Measurements from ENCODE around the gene SMYD4. TPM values are rescaled to one million over a fixed set of nuclear protein-coding genes. Genes with fewer than 3 reads are reported as not detected.

Gene SMYD4
- total RNA-seq, 1 donor from 2014 or later, result 17.8 TPM

DNA sequence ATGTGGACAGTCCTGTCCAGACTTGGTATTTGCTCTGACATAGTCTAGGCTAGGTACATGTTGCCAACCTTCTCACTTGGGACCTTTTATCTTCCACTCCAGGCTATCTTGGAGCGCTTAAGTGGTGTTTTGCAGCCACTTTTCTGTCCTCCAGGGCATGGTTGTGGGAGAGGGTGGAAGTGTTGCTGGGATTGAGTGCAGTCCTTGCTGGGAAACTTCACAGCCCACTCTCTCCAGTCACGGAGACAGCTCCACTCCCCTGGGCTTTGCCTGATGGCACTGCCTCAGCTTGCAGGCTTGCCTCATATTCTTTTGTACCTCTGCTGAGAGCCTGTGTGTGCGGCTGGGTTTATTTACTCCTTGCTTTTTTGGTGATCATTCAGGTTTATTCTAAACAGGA lies 17.5 kb upstream of the SMYD4 start:
- no peak overlapping the region for H3K4me3 ChIP-seq
- H3K36me3 ChIP-seq, result peaks cover 57% of the 10 kb centered on the region
- H3K27ac ChIP-seq, result no peak overlapping the region
- no peaks in the 10 kb centered on the region for H3K9me3 ChIP-seq
- DNase-seq (no peak), ATAC-seq (peak; percentile 92)
- no peaks in the 10 kb centered on the region for H3K4me1 ChIP-seq
- no peaks in the 10 kb centered on the region for H3K27me3 ChIP-seq
- intact Hi-C loops (cut with DNase I), result no loop called here
- TF ChIP-seq CTCF (IDR thresholded peaks at IDR 0.05), result no peak

- H3K27me3 ChIP-seq, result no peaks in the 10 kb centered on the region
- DNase-seq, result no peak
- TF ChIP-seq CTCF (IDR thresholded peaks at IDR 0.05), result no peak
- no peaks in the 10 kb centered on the region for H3K4me1 ChIP-seq
- peaks cover 39% of the 10 kb centered on the region for H3K36me3 ChIP-seq
- H3K9me3 ChIP-seq, result no peaks in the 10 kb centered on the region
- H3K27ac ChIP-seq, result no peak overlapping the region
- intact Hi-C loops (cut with DNase I), result no loop called here
- H3K4me3 ChIP-seq, result no peak overlapping the region
- no peak for ATAC-seq
Measured at GRCh38 chr17:1843947-1844346, 14.2 kb upstream of the SMYD4 start.

DNA sequence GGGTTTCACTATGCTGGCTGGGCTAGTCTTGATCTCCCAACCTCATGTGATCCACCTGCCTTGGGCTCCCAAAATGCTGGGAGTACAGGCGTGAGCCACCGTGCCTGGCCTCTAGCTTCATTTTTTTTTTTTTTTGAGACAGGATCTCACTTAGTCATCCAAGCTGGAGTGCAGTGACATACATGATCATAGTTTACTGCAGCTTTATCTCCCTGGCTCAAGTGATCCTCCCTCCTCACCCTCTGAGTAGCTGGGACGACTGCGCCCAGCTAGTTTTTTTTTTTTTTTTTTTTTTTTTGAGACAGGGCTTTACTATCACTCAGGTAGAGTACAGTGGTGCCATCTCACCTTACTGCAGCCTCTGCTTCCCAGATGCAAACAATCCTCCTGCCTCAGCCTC lies 9.8 kb upstream of the SMYD4 start:
- no peak overlapping the region for H3K27ac ChIP-seq
- TF ChIP-seq CTCF (IDR thresholded peaks at IDR 0.05), result no peak
- no peaks in the 10 kb centered on the region for H3K27me3 ChIP-seq

DNA sequence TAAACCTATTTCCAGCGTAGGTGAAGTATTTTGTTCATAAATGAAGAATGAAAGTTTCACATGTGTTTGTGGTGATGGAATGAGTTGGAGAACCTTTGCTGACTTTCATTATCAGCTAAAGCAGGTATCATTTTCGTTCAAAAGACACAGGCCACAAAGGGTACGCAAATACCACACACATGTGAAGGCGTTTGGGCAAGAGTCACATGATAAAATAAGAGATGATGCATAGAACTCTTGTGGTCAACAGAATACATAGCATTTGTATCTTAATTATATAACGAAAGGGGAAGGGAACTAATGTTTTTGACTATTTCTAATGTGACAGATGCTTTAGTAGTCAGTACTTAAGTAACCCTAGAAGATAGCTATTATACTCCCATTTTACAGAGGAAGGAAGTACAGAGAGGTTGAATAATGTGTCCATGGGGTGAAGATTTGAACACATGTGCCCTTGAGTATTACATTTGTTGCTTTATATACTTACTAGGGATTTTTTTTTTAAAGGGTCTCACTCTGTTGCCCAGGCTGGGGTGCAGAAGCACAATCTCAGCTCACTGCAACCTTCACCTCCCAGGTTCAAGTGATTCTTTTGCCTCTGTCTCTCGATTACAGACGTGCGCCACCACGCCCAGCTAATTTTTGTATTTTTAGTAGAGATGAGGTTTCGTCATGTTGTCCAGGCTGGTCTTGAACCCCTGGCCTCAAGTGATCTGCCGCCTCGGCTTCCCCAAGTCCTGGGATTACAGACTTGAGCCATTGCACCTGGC lies 4.9 kb upstream of the SMYD4 start:
- Histone ChIP-seq H3K4me3 (no peak overlapping the region), H3K27me3 (no peaks in the 10 kb centered on the region), H3K9me3 (no peaks in the 10 kb centered on the region), H3K36me3 (no peaks in the 10 kb centered on the region), H3K27ac (no peak overlapping the region), H3K4me1 (peaks cover 7% of the 10 kb centered on the region)
- intact Hi-C loops (cut with DNase I), result no loop called here
- no peak for ATAC-seq
- DNase-seq, result no peak
- no peak for TF ChIP-seq CTCF (IDR thresholded peaks at IDR 0.05)

More for the DNA sequence above, 9.8 kb upstream of the SMYD4 start:
- intact Hi-C loops (cut with DNase I), result no loop called here
- ATAC-seq (no peak), DNase-seq (no peak)
- Histone ChIP-seq H3K4me3 (no peak overlapping the region), H3K9me3 (no peaks in the 10 kb centered on the region), H3K4me1 (no peaks in the 10 kb centered on the region), H3K36me3 (peaks cover 20% of the 10 kb centered on the region)

DNA sequence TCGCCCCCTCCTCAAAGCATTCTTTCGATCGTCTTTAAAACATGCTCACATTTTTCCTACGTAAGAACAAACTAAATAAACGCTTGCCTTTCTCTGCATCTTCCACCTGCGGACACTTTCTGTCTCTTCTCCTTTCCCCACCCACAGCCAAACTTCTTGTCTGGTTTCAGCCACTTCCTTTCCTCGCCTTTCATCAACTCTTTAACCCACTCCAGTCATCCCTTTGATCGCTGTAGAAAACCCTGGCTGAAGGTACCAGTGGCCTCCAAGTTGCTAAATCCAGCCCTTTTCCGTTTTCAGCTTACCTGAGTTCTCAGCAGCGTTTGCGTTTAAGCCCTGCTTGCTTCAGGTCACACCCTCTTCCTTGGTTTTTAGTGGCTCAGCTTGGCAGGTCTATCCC lies 586 bp upstream of the SMYD4 start:
- Histone ChIP-seq H3K9me3 (no peaks in the 10 kb centered on the region), H3K4me1 (peaks cover 15% of the 10 kb centered on the region), H3K27ac (peak overlapping the region; percentile 82), H3K4me3 (peak overlapping the region; percentile 77), H3K27me3 (no peaks in the 10 kb centered on the region), H3K36me3 (peaks cover 22% of the 10 kb centered on the region)
- DNase-seq (no peak), ATAC-seq (no peak)
- intact Hi-C loops (cut with DNase I), result no loop called here
- no peak for TF ChIP-seq CTCF (IDR thresholded peaks at IDR 0.05)

Measured in upper lobe of right lung (tissue), 1 donor.